K562 (cell line): ENCODE results near the gene RSPH9. TPM values are rescaled to one million over a fixed set of nuclear protein-coding genes. Genes with fewer than 3 reads are reported as not detected.
A peak's percentile ranks its signal among the peaks of the same experiment; 100 is the strongest.

ENCODE experiments used
- ATAC-seq: fragments of 200-7000 bp; cut with Tn5 transposase; 3 replicates; pipeline ENCODE4 v1.9.1; 2020; ENCODE audit warnings: moderate library complexity
- BruUV-seq: library from RNA; stranded (reverse); fragments of 400-500 nt; replicated peaks from 2 replicates; lab custom pipeline; 2021; lab: Mats Ljungman, UMichigan
- CTCF ChIA-PET: fragments of 300-600 bp; formaldehyde crosslinking; extraction: SDS; loops from one replicate; lab custom pipeline; 2021; ENCODE audit warnings: low intra/inter-chr PET ratio; lab: Yijun Ruan, JAX
- POLR2A ChIA-PET: fragments of 300-600, 350-650 bp; sonication (Branson Sonifier 250); formaldehyde crosslinking; extraction: SDS; loops from one replicate; lab custom pipeline; 2021; ENCODE audit warnings: antibody characterized with exemption, inconsistent platforms; lab: Yijun Ruan, JAX
- DNase-seq, 4 experiments: peaks; one replicate each; pipeline versions ENCODE4 v3.0.0 to v3.0.0-alpha.2; 2011 to 2018; ENCODE audit warnings: low spot score in 3 of 4, mixed read lengths in 3 of 4; ENCODE audit errors: extremely low read depth in 1 of 4
- FAIRE-seq: peaks from 2 replicates; lab custom pipeline; 2011; peaks lifted over from hg19 to GRCh38; lab: Jason Lieb, UNC
- H2AFZ ChIP-seq: 2 replicates; pipeline ENCODE4 v1.6.0; 2011; ENCODE audit warnings: low read depth, low read length, control low read depth, inconsistent platforms
- H3K27ac ChIP-seq: fragments of 200-600 bp; 3 replicates; pipeline ENCODE4 v1.8.0; 2011; ENCODE audit warnings: low read depth, mild to moderate bottlenecking, control low read depth, inconsistent platforms, low read length, moderate library complexity, mixed read lengths; ENCODE audit errors: extremely low read depth
- H3K27me3 ChIP-seq, 2 experiments: fragments of 300-600 bp in 1 of 2; 2 replicates in 1 of 2; 3 replicates in 1 of 2; pipeline versions ENCODE4 v1.6.0 to v1.8.0; 2011; ENCODE audit warnings: inconsistent platforms in 2 of 2, low read length in 2 of 2, mild to moderate bottlenecking in 1 of 2, mixed read lengths in 1 of 2, moderate library complexity in 1 of 2; ENCODE audit not compliant: control insufficient read depth in 2 of 2, insufficient read depth in 2 of 2
- H3K36me3 ChIP-seq: fragments of 300-600 bp; 3 replicates; pipeline ENCODE4 v1.8.0; 2011; ENCODE audit warnings: mild to moderate bottlenecking, low read length, inconsistent platforms; ENCODE audit not compliant: control insufficient read depth, insufficient read depth
- H3K4me1 ChIP-seq, 2 experiments: fragments of 200-600 bp in 1 of 2; replicated peaks in 1 of 2; 2 replicates in 1 of 2; 3 replicates in 1 of 2; pipeline versions ENCODE4 v1.5.1 to v1.8.0; 2011; ENCODE audit warnings: inconsistent platforms in 2 of 2, low read length in 2 of 2, mild to moderate bottlenecking in 1 of 2, mixed read lengths in 1 of 2, moderate library complexity in 1 of 2; ENCODE audit not compliant: control insufficient read depth in 2 of 2, insufficient read depth in 2 of 2
- H3K4me2 ChIP-seq: 2 replicates; pipeline ENCODE4 v1.6.1; 2011; ENCODE audit warnings: low read length, control low read depth, inconsistent platforms, mixed read lengths; ENCODE audit not compliant: insufficient read depth
- H3K4me3 ChIP-seq: fragments of 200-600 bp; sonication (generic), shearing (Covaris generic); 2 replicates; pipeline ENCODE4 v1.5.1; 2016; ENCODE audit warnings: control low read depth, inconsistent platforms
- H3K79me2 ChIP-seq: fragments of 200-600 bp; 3 replicates; pipeline ENCODE4 v1.8.0; 2011; ENCODE audit warnings: low read length, inconsistent platforms; ENCODE audit not compliant: control insufficient read depth, insufficient read depth
- H3K9ac ChIP-seq, 2 experiments: 2 replicates each; pipeline versions ENCODE4 v1.6.0 to v1.6.1; 2011; ENCODE audit warnings: low read depth in 2 of 2, low read length in 2 of 2, control low read depth in 1 of 2, inconsistent platforms in 1 of 2, mild to moderate bottlenecking in 1 of 2, mixed read lengths in 1 of 2; ENCODE audit not compliant: insufficient read depth in 1 of 2
- H3K9me1 ChIP-seq: one replicate; pipeline ENCODE4 v1.6.0; 2011; ENCODE audit warnings: inconsistent platforms, mild to moderate bottlenecking, low read length, moderate library complexity; ENCODE audit not compliant: control insufficient read depth, insufficient read depth
- H3K9me3 ChIP-seq: replicated peaks from 2 replicates; pipeline ENCODE4 v1.5.1; 2011; ENCODE audit warnings: low read depth, low read length, inconsistent platforms; ENCODE audit not compliant: control insufficient read depth, insufficient read depth
- H4K20me1 ChIP-seq: replicated peaks from 2 replicates; pipeline ENCODE4 v1.6.1; 2011; ENCODE audit warnings: low read length, inconsistent platforms, mixed read lengths; ENCODE audit not compliant: control insufficient read depth, insufficient read depth
- BRF2 ChIP-seq: IDR thresholded peaks from 3 replicates; pipeline ENCODE4 v1.6.1; 2011; ENCODE audit warnings: borderline replicate concordance, mild to moderate bottlenecking; ENCODE audit not compliant: insufficient read length, insufficient read depth
- CEBPB ChIP-seq: fragments of 450-650 bp; IDR thresholded peaks from 2 replicates; pipeline ENCODE4 v1.6.1; 2016; ENCODE audit warnings: missing genetic modification characterization, missing compliant biosample characterization
- CREB1 ChIP-seq, 2 experiments: sonication (generic) in 1 of 2; formaldehyde crosslinking in 1 of 2; IDR thresholded peaks; 2 replicates each; pipeline versions ENCODE4 v1.6.1 to v1.8.0; 2012 to 2022; ENCODE audit warnings: inconsistent platforms in 1 of 2, mild to moderate bottlenecking in 1 of 2, missing genetic modification reagents in 1 of 2, moderate library complexity in 1 of 2
- FOXJ2 ChIP-seq: fragments of 200-800 bp; sonication (Bioruptor generic); IDR thresholded peaks from 2 replicates; pipeline ENCODE4 v1.6.1; 2016; ENCODE audit warnings: missing genetic modification characterization, missing compliant biosample characterization
- GATA2 ChIP-seq: sonication (generic); formaldehyde crosslinking; IDR thresholded peaks from 2 replicates; pipeline ENCODE4 v1.4.0; 2020; ENCODE audit warnings: mild to moderate bottlenecking, missing genetic modification reagents
- NCOA6 ChIP-seq: fragments of 450-650 bp; IDR thresholded peaks from 2 replicates; pipeline ENCODE4 v1.6.1; 2017; ENCODE audit warnings: mild to moderate bottlenecking
- NFXL1 ChIP-seq: fragments of 450-650 bp; formaldehyde crosslinking; IDR thresholded peaks from 2 replicates; pipeline ENCODE4 v1.4.0; 2021; ENCODE audit warnings: mild to moderate bottlenecking
- NR2C1 ChIP-seq, 2 experiments: fragments of 450-650 bp; IDR thresholded peaks; 2 replicates each; pipeline ENCODE4 v1.6.1; 2017; ENCODE audit warnings: mild to moderate bottlenecking in 2 of 2, antibody characterized with exemption in 1 of 2, inconsistent platforms in 1 of 2, missing compliant biosample characterization in 1 of 2, missing genetic modification characterization in 1 of 2
- PML ChIP-seq: IDR thresholded peaks from 2 replicates; pipeline ENCODE4 v1.6.1; 2012; ENCODE audit warnings: low read length, inconsistent platforms
- POLR2AphosphoS2 ChIP-seq: IDR thresholded peaks from 2 replicates; pipeline ENCODE4 v1.6.1; 2012; ENCODE audit warnings: low read length, improper control_type of control experiment
- PTTG1 ChIP-seq: fragments of 450-650 bp; IDR thresholded peaks from 2 replicates; pipeline ENCODE4 v1.6.1; 2016; ENCODE audit warnings: low read depth, mild to moderate bottlenecking, missing genetic modification characterization, missing compliant biosample characterization
- SOX6 ChIP-seq: fragments of 450-650 bp; IDR thresholded peaks from 2 replicates; pipeline ENCODE4 v1.6.1; 2014; ENCODE audit warnings: mild to moderate bottlenecking
- SP1 ChIP-seq: sonication (generic); formaldehyde crosslinking; IDR thresholded peaks from 2 replicates; pipeline ENCODE4 v1.8.1; 2022; ENCODE audit warnings: mild to moderate bottlenecking, missing genetic modification reagents
- ZNF41 ChIP-seq: fragments of 250-450 bp; sonication (Bioruptor Pico); conservative IDR thresholded peaks from 2 replicates; pipeline ENCODE4 v1.4.0; 2020; ENCODE audit warnings: mild to moderate bottlenecking
- ZNF583 ChIP-seq: fragments of 250-450 bp; sonication (Bioruptor Pico); IDR thresholded peaks from 2 replicates; pipeline ENCODE4 v1.4.0; 2020
- ZNF740 ChIP-seq, 3 experiments: fragments of 200-800 bp in 1 of 3; sonication (Bioruptor generic) in 1 of 3; sonication (generic) in 1 of 3; formaldehyde crosslinking in 1 of 3; IDR thresholded peaks; 2 replicates each; pipeline versions ENCODE4 v1.6.1 to v1.8.0; 2016 to 2022; ENCODE audit warnings: mild to moderate bottlenecking in 2 of 3, missing compliant biosample characterization in 2 of 3, missing genetic modification characterization in 2 of 3, missing genetic modification reagents in 1 of 3
- WGBS: fragments of 100-300 bp; shearing (Covaris generic); methylation state at CpG from one replicate; pipeline ENCODE4 v1.1.6; 2016; ENCODE audit warnings: low coverage, mixed read lengths; ENCODE audit not compliant: insufficient coverage; ENCODE audit errors: missing lambda C conversion rate; 5-methylcytosine and 5-hydroxymethylcytosine counted together
- in situ Hi-C: fragments of 300-500 bp; cut with MboI; formaldehyde crosslinking; loops from 4 replicates; pipeline ENCODE4 v1.15.0; 2018; ENCODE audit warnings: inconsistent platforms, mixed read lengths
- intact Hi-C: fragments of 100-400 bp; cut with micrococcal nuclease; formaldehyde crosslinking; loops from 2 replicates; pipeline ENCODE4 v1.14.2; 2022
- polyA plus RNA-seq, 8 experiments: library from polyadenylated mRNA; depleted of rRNA in 4 of 8; stranded (reverse) in 5 of 8; unstranded in 3 of 8; fragments of >200 nt; fragmentation: Nextera tagmentation in 2 of 8; fragmentation: Illumina TruSeq in 1 of 8; extraction: Ambion mirVana in 2 of 8; extraction: Trizol in 1 of 8; gene quantifications; 2 replicates each; pipeline versions ENCODE4 v1.2.1 to v1.2.3, GENCODE V29; 2011 to 2014; ENCODE audit warnings: inconsistent platforms in 1 of 8, missing spikeins in 1 of 8
- total RNA-seq, 7 experiments: library from RNA; depleted of rRNA in 6 of 7; stranded (reverse); fragments of >200 nt in 6 of 7; fragmentation: Illumina TruSeq in 2 of 7; extraction: Trizol in 2 of 7; gene quantifications; 2 replicates each; pipeline versions ENCODE4 v1.2.1 to v1.2.3, GENCODE V29; 2011 to 2021; ENCODE audit warnings: low replicate concordance in 1 of 7
- TF ChIP-seq, protein P1 (sequence below): fragments of 450-650 bp; IDR thresholded peaks from 2 replicates; pipeline ENCODE4 v1.6.1; 2016; ENCODE audit warnings: borderline replicate concordance

RSPH9 gene
- total and polyA plus RNA-seq, 9 of the 15 experiments (the other 6 are each of a cell fraction or from before 2014, with no cell fraction given), result 0.05 to 0.60 (median 0.39) TPM; not detected in 6

GRCh38 chr6:43639984-43640800 is 4.6 kb upstream of the RSPH9 start (continued):
- TF ChIP-seq NR2C1 (IDR thresholded peaks at IDR 0.05) (no peak), NR2C1 (tag; IDR thresholded peaks at IDR 0.05) (peak; percentile 32; the same call in 1 of the 2 replicates), CEBPB (tag) (no peak), CREB1 (IDR thresholded peaks at IDR 0.05) (peak; percentile 40), CREB1 (CRISPR knock-in tag; IDR thresholded peaks at IDR 0.05) (no peak), BRF2 (no peak), SOX6 (peak; percentile 86), PTTG1 (tag) (no peak), ZNF41 (CRISPR knock-in tag) (no peak), GATA2 (CRISPR knock-in tag) (peak; percentile 93)

DNA sequence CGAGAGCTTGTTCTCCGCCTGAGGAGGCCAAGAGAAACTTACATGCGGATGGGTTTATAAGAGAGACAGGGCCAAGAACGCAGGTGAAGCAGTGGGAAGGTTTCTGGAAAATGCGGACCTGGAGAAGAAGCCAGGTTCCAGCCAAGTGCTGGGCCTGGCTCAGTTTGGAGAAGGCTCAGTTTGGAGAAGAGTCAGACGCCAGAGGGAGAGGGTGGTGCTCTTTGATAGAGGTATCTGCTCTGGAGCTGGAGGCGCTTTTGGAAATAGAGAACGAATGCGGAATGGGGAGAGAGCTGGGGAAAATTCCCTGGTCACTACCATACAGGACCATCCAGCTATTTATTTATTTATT is 753 bp downstream of the RSPH9 start:
- H2AFZ ChIP-seq, result no peak overlapping the region
- 88% methylated on average over 8 of the region's 9 CpGs for WGBS
- peaks cover 17% of the 10 kb centered on the region for H3K79me2 ChIP-seq
- H3K9ac ChIP-seq, result no peak overlapping the region
- ATAC-seq (no peak), FAIRE-seq (no peak), DNase-seq (no peak)
- no peak overlapping the region for H3K4me2 ChIP-seq
- H3K9me3 ChIP-seq, result no peaks in the 10 kb centered on the region
- no peaks in the 10 kb centered on the region for H3K27me3 ChIP-seq
- no TSS peak for BruUV-seq
- in situ Hi-C loops, result no loop called here
- ChIA-PET POLR2A (interaction anchor here (1.2 to 10.9 kb wide), 3 partner anchors 14 to 26 kb away, joined by 3 to 206 read pairs (median 23); partner anchors contain the start of genes GTPBP2 and MAD2L1BP), CTCF (no interaction called here)
- peaks cover 22% of the 10 kb centered on the region for H3K36me3 ChIP-seq
- peaks cover 5% of the 10 kb centered on the region; the same call in 1 of the 2 replicates for H4K20me1 ChIP-seq
- intact Hi-C loops, result no loop called here
- peaks cover 11 to 12% of the 10 kb centered on the region in 2 experiments; a peak in 4 of 5 replicates for H3K4me1 ChIP-seq
- H3K4me3 ChIP-seq, result no peak overlapping the region
- H3K27ac ChIP-seq, result no peak overlapping the region
- H3K9me1 ChIP-seq, result no peaks in the 10 kb centered on the region
- TF ChIP-seq PML (no peak), FOXJ2 (tag) (no peak), ZNF740 (CRISPR knock-in tag; IDR thresholded peaks at IDR 0.05) (no peak), ZNF740 (tag; IDR thresholded peaks at IDR 0.05) (no peak), SP1 (CRISPR knock-in tag) (no peak), POLR2AphosphoS2 (no peak), NFXL1 (CRISPR knock-in tag) (no peak), ZNF583 (CRISPR knock-in tag) (no peak), NCOA6 (no peak)
- TF ChIP-seq, protein P1, sequence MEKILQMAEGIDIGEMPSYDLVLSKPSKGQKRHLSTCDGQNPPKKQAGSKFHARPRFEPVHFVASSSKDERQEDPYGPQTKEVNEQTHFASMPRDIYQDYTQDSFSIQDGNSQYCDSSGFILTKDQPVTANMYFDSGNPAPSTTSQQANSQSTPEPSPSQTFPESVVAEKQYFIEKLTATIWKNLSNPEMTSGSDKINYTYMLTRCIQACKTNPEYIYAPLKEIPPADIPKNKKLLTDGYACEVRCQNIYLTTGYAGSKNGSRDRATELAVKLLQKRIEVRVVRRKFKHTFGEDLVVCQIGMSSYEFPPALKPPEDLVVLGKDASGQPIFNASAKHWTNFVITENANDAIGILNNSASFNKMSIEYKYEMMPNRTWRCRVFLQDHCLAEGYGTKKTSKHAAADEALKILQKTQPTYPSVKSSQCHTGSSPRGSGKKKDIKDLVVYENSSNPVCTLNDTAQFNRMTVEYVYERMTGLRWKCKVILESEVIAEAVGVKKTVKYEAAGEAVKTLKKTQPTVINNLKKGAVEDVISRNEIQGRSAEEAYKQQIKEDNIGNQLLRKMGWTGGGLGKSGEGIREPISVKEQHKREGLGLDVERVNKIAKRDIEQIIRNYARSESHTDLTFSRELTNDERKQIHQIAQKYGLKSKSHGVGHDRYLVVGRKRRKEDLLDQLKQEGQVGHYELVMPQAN, result no peak
